GM23338 (cell line): Measurements from ENCODE around the gene EEF1A1.

Experiments
- CREB1 ChIP-seq: fragments of 250-450 bp; sonication (Bioruptor Pico); IDR thresholded peaks from 2 replicates; pipeline ENCODE4 v1.5.0; 2020; ENCODE audit warnings: low read depth, mild to moderate bottlenecking, moderate library complexity
- CTCF ChIP-seq, 2 experiments: fragments of 200-600 bp in 1 of 2; sonication (generic) in 1 of 2; conservative IDR thresholded peaks; 2 replicates each; pipeline versions ENCODE4 v1.5.1 to v1.6.1; 2016 to 2017; ENCODE audit warnings: antibody characterized with exemption in 2 of 2, low read depth in 2 of 2, mild to moderate bottlenecking in 2 of 2, moderate library complexity in 1 of 2
- ETS1 ChIP-seq: IDR thresholded peaks from 2 replicates; pipeline ENCODE4 v1.6.1; 2016; ENCODE audit warnings: antibody characterized with exemption
- EZH2 ChIP-seq: fragments of 200-600 bp; sonication (generic); IDR thresholded peaks from one replicate; pipeline ENCODE4 v1.8.0; 2017; ENCODE audit warnings: antibody characterized with exemption, mild to moderate bottlenecking, low read depth; ENCODE audit not compliant: unreplicated experiment
- EZH2phosphoT487 ChIP-seq: fragments of 200-600 bp; sonication (generic); IDR thresholded peaks from one replicate; pipeline ENCODE4 v1.8.1; 2018; ENCODE audit warnings: antibody characterized with exemption; ENCODE audit not compliant: unreplicated experiment
- JUNB ChIP-seq: IDR thresholded peaks from one replicate; pipeline ENCODE4 v1.6.1; 2016; ENCODE audit warnings: antibody characterized with exemption; ENCODE audit not compliant: unreplicated experiment
- NANOG ChIP-seq: IDR thresholded peaks from 2 replicates; pipeline ENCODE4 v1.6.1; 2016; ENCODE audit warnings: antibody characterized with exemption, borderline replicate concordance
- POLR2AphosphoS5 ChIP-seq: IDR thresholded peaks from 2 replicates; pipeline ENCODE4 v1.6.1; 2016; ENCODE audit warnings: antibody characterized with exemption, low read depth
- REST ChIP-seq: IDR thresholded peaks from one replicate; pipeline ENCODE4 v1.6.1; 2018; ENCODE audit warnings: antibody characterized with exemption; ENCODE audit not compliant: unreplicated experiment
- STAT1 ChIP-seq: IDR thresholded peaks from one replicate; pipeline ENCODE4 v1.6.1; 2016; ENCODE audit warnings: antibody characterized with exemption; ENCODE audit not compliant: unreplicated experiment
- ZNF114 ChIP-seq: fragments of 250-450 bp; sonication (Bioruptor Pico); IDR thresholded peaks from 2 replicates; pipeline ENCODE4 v1.5.0; 2020; ENCODE audit warnings: mild to moderate bottlenecking, moderate library complexity
- ZNF331 ChIP-seq: fragments of 250-450 bp; sonication (Bioruptor Pico); IDR thresholded peaks from 2 replicates; pipeline ENCODE4 v1.5.0; 2020; ENCODE audit warnings: low read depth, mild to moderate bottlenecking, moderate library complexity
- ZNF462 ChIP-seq: fragments of 250-450 bp; sonication (Bioruptor Pico); IDR thresholded peaks from 2 replicates; pipeline ENCODE4 v1.5.0; 2020; ENCODE audit warnings: mild to moderate bottlenecking, moderate library complexity

GRCh38 chr6:73569121-73569520 is 48.3 kb upstream of the EEF1A1 start:
- TF ChIP-seq POLR2AphosphoS5, result no peak
- no peak for TF ChIP-seq JUNB
- no peak for TF ChIP-seq CTCF (conservative IDR thresholded peaks at IDR 0.05; ENCODE audit: low read depth in 2 of 2)
- TF ChIP-seq EZH2, result no peak
- no peak for TF ChIP-seq ETS1
- no peak for TF ChIP-seq ZNF331 (CRISPR knock-in tag)
- TF ChIP-seq NANOG, result no peak
- no peak for TF ChIP-seq EZH2phosphoT487
- no peak for TF ChIP-seq REST
- TF ChIP-seq CREB1 (CRISPR knock-in tag), result no peak
- TF ChIP-seq STAT1, result no peak
- TF ChIP-seq ZNF114 (CRISPR knock-in tag), result no peak
- TF ChIP-seq ZNF462, result no peak
